C1 segment of cervical spinal cord (tissue), 14 donors: ENCODE data around the gene PIK3CB.
"Not testable (repeated sequence)": the region's sequence is repeated elsewhere in the genome, so short reads cannot be mapped to it uniquely, and the experiment has no call there.

ENCODE experiments used
- DNase-seq, 14 donors: peaks; one replicate each; lab custom pipeline; 2025; lab: John Stamatoyannopoulos, UW

PIK3CB gene

GRCh38 chr3:138846824-138847223 lies 12.1 kb upstream of the PIK3CB start:
- DNase-seq, result not testable (repeated sequence)

- no peak for DNase-seq
These were observed 11.6 kb upstream of the PIK3CB start for GRCh38 chr3:138846262-138846791.

DNA sequence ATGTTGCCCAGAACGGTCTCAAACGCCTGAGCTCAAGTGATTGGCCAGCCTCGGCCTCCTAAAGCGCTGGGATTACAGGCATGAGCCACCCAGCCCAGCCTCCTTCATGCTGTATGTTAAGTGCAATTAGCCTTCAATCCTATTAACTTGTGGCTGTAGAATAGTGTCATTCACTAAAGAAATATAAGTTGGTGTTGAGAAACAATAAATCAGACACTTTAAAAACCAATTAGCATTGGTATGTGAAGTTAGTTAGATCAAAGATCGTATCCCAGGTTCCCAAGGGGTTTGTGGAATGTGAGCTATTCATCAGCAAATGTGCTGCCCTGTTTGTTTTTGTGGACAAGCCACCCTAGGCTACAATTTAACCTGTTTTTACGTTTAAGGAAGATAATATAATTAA lies 11.0 kb upstream of the PIK3CB start:
- DNase-seq, result no peak

DNA sequence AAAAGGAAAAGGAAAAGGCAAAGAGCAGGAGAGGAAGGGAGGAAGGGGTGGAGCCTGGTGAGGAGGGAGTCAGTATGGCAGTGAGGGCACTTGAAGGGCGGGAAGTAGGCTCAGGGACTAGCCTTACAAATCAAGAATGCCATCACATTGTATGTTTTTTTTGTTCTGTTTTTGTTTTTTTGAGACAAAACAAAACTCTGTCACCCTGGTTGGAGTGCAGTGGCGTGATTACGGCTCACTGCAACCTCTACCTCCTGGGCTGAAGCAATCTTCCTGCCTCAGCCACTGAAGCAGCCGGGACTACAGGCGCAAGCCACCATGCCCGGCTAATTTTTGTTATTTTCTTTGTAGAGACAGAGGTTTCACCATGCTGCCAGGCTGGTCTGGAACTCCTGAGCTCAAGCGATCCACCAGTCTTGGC lies 10.5 kb upstream of the PIK3CB start:
- DNase-seq, result no peak

DNA sequence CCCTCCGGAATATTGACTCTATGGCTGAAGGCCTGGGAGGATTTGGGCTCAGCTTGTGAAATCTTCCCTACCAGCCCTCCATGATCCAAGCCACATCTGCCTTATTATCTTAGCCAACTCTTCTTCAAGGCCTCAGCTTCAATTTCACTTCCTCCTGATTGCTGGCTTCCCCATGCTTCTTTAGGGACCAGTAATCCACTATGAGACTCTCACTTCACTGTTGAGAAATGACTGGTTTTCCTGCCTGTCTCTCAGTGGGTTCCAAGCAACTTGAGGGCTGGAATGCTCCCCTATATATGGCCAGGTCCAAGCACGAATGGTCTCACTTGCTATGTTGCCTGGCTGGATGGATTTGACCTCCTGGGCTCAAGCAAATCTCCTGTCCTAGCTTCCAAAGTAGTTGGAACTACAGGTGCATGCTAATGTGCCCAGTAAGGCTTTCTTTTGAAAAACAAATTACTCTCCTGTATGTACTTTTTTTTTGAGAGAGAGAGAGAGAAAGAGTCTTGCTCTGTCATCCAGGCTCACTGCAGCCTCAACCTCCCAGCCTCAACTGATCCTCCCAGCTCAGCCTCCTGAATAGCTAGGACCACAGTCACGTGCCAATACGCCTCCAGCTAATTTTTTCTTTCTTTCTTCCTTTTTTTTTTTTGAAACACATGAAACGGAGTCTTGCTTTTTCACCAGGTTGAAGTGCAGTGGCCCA lies 7.9 kb upstream of the PIK3CB start:
- DNase-seq, result no peak

- not testable (repeated sequence) for DNase-seq
These were observed 3.7 kb upstream of the PIK3CB start for GRCh38 chr3:138838385-138838784.

DNA sequence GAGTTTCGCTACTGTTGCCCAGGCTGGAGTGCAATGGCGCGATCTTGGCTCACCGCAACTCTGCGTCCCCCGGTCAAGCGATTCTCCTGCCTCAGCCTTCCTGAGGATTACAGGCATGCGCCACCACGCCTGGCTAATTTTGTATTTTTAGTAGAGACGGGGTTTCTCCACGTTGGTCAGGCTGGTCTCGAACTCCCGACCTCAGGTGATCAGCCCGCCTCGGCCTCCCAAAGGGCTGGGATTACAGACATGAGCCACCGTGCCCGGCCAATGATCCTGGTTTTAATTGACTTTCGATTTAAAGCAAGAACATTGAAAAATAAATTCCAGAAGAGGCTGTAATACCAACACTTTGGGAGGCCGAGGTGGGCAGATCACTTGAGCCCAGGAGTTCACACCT lies 1.1 kb upstream of the PIK3CB start:
- DNase-seq, result not testable (repeated sequence)

DNA sequence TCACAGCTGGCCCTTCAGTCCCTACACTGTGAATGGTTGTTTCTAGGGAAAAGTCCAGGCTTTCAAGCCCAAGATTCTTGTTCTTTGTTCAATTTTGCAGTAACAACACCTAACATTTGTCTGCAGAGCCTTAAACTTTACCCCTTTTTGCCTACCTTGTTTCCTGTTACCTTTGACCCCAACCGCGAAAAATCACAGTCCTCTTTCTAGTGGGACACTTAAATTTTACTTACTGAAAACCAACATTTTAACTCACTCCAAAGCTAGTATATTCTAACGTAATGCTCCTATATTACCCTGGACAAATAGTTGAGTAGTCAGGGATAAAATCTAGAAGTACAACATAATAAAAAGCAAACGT lies 649 bp upstream of the PIK3CB start:
- no peak for DNase-seq

GRCh38 chr3:138833899-138834595 lies 681 bp downstream of the PIK3CB start:
- peak in 11 of 14 donors; percentile 46 to 80 (median 69) for DNase-seq

DNA sequence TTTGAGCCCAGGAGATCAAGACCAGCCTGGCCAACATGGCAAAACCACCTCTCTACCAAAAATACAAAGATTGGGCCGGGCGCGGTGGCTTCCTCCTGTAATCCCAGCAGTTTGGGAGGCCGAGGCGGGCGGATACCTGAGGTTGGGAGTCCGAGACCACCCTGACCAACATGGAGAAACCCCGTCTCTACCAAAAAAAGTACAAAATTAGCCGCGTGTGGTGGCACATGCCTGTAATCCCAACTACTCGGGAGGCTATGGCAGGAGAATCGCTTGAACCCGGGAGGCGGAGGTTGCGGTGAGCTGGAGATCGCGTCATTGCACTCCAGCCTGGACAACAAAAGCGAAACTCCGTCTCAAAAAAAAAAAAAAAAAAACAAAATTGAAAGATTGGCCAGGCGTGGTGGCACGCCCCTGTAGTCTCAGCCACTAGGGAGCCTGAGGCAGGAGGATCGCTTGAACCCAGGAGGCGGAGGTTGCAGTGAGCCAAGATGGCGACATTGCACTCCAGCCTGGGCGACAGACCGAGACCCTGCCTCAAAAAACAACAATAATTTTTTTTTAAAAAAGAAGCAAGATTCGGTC lies 2.2 kb downstream of the PIK3CB start:
- DNase-seq, result not testable (repeated sequence)

DNA sequence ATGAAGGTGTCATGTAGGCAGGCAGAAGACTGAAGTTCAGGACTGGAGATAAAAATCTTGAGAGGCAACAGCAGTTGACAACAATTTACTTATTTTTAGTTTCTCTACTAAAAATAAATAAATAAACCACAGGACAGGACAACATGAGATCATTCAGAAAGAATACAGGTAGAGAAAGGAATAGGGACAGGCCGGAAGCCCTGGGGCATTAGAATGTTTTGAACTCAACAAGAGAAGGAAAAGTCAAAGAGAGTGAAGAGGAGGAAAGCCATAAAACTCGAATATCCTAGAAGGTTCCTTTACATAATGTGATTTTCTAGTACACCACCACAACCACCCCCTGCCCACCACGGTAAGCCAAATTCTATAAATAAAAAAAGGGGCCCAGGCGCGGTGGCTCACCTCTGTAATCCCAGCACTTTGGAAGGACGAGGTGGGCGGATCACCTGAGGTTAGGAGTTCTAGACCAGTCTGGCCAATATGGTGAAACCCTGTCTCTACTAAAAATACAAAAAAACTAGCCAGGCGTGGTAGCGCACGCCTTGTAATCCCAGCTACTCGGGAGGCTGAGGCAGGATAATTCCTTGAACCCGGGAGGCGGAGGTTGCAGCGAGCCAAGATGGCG lies 4.7 kb downstream of the PIK3CB start:
- no peak for DNase-seq

DNA sequence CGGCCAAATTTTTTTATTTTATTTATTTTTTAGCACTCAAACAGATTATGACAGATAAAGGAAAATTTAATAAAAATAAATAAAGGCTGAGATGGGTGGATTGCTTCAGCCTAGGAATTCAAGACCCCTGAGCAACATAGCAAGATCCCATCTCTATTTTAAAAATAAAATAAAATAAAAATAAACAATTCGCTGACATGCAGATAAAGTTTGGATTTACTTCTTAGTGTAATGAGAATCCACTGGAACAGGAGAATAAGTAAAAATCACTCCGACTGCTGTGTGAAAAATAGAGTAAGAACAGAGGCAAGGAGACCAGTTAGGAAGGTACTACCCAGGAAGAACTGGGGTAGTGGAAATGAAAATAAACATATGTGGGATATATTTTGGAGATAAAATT lies 5.6 kb downstream of the PIK3CB start:
- DNase-seq, result no peak

DNA sequence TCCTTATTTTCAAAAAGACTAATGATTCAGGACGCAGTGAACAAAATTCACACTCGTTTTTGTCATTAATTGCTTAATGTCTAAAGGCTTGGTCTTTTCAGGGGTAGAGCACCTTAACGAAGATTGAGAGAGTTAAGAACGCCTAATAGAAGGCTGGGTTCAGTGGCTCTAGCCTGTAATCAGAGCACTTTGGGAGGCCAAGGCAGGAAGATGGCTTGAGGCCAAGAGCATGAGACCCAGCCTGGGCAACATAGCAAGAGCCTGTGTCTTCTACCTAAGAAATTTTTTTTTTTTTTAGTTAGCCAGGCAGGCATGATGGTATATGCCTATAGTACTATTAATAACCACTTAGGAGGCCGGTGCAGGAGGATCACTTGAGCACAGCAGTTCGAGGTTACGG lies 7.5 kb downstream of the PIK3CB start:
- DNase-seq, result no peak

- no peak for DNase-seq
These were observed 9.4 kb downstream of the PIK3CB start for GRCh38 chr3:138825336-138825735.

DNA sequence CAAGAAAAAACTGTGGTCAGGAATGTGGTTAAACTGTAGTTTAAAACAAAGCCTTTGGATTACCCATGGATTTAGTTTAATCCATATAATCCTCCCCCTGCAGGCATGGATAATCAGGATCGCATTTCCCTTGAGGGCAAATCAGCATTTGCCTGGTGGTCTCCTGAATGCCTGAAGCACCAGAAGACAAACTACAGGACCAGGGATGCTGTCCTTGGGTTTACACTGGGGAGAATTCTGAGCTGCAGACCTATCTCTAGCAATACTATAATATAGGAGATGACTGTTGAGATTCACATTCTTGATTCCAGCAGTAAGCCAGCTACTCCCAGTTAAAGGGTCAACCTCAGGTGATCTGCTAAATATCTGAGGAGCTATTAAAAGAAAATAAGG lies 10.6 kb downstream of the PIK3CB start:
- DNase-seq, result no peak

GRCh38 chr3:138820379-138820778 lies 14.3 kb downstream of the PIK3CB start:
- not testable (repeated sequence) for DNase-seq

GRCh38 chr3:138818185-138818860 lies 16.4 kb downstream of the PIK3CB start:
- peak in 1 of 14 donors; percentile 7 for DNase-seq

- no peak for DNase-seq
These were observed 17.0 kb downstream of the PIK3CB start for GRCh38 chr3:138817695-138818094.

DNA sequence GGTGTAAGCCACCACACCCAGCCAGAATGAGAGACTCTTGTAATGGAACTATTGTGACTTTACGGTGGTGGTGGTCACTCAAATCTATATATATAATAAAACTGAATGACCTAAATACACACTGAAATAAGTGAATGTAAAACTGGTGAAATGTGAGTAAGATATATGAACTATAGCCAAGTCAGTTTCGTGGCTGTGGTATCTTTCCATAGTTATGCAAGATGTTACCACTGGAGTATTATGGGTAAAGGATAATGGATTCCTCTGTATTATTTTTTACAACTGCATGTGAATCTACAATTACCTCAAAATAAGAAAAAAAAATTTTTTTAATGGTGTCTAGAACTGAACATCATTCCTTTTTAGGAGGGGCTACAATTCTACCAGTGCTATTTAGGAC lies 21.9 kb downstream of the PIK3CB start:
- DNase-seq, result no peak

DNA sequence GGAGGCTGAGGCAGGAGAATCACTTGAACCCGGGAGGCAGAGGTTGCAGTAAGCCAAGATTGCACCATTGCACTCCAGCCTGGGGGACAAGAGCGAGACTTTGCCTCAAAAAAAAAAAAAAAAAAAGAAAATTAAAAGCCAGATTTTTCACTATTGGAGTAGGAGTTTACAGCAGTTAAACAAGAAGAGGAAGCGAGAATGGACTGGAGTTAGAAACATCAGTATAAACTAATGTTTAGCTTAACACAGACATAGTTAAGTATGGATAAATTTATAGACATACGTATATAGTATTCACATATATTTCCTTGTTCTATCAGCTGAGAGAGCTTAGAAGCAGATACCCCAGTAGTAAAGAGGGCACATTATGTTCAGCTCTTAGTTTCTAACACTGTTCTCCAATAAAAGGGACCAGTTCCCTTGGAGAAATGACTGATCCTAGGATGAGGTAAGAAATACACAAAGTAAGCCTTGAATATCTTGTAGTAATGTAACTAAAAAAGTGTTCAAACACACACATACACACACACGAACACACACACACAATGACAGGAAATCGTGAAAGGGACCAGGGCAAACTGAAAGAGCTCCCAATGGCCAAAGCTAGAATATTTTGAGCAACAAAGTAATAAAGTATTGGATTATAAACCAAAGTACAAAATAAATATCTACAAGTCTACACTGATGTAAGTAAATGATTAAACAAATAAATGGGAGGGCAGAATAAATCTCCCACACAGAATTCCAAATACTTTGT lies 25.1 kb downstream of the PIK3CB start:
- DNase-seq, result no peak
